ENCODE measurements around the gene MYF6. TPM values are rescaled to one million over a fixed set of nuclear protein-coding genes. Genes with fewer than 3 reads are reported as not detected.

Gene MYF6
- total and polyA plus RNA-seq, 2 donors (not counting 1 experiment from before 2014, with no cell fraction given), result not detected

DNA sequence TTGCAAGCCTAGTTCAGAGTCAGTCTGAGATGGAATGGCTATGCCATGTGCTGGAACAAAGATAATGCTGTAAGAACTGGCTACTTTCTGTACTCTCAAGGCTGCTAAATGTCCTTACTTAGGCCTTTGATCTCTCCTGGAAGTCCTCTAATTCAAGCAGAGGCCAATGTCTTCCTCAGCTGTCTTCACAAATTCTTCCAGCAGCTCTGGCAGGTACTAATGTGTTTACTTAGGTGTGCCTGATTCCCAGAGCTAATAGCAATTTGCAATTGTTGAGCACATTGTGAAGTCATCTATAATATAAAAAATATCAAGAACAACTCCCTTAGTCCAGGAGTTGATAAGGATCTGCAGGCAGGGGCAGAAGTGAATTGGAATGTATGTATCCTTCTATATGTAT is 5.4 kb downstream of the MYF6 start:
- no peaks in the 10 kb centered on the region for H3K79me2 ChIP-seq (ENCODE audit: control insufficient read depth, insufficient read depth, low read length)
- Mint-ChIP-seq H3K27me3 (peaks cover 65% of the 10 kb centered on the region), H3K9me3 (ENCODE audit: insufficient read depth) (no peaks in the 10 kb centered on the region), H3K27ac (no peak overlapping the region), H3K4me1 (peaks cover 2% of the 10 kb centered on the region), H3K4me3 (no peak overlapping the region)
- H3K27me3 ChIP-seq (replicated peaks in 1 of 4; ENCODE audit: control extremely low read depth in 1 of 4, control insufficient read depth in 3 of 4, insufficient read depth in 4 of 4, low read length in 3 of 4), result peaks cover 0 to 49% (median 15%) of the 10 kb centered on the region in 4 experiments
- ChIA-PET POLR2A (no interaction called here), CTCF (no interaction called here)
- no peak overlapping the region for H3K4me3 ChIP-seq (ENCODE audit: control extremely low read depth in 1 of 5, extremely low read depth in 1 of 5, insufficient read depth in 1 of 5, low read depth in 2 of 5, low read length in 4 of 5)
- TF ChIP-seq, protein P1, sequence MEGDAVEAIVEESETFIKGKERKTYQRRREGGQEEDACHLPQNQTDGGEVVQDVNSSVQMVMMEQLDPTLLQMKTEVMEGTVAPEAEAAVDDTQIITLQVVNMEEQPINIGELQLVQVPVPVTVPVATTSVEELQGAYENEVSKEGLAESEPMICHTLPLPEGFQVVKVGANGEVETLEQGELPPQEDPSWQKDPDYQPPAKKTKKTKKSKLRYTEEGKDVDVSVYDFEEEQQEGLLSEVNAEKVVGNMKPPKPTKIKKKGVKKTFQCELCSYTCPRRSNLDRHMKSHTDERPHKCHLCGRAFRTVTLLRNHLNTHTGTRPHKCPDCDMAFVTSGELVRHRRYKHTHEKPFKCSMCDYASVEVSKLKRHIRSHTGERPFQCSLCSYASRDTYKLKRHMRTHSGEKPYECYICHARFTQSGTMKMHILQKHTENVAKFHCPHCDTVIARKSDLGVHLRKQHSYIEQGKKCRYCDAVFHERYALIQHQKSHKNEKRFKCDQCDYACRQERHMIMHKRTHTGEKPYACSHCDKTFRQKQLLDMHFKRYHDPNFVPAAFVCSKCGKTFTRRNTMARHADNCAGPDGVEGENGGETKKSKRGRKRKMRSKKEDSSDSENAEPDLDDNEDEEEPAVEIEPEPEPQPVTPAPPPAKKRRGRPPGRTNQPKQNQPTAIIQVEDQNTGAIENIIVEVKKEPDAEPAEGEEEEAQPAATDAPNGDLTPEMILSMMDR (IDR thresholded peaks at IDR 0.05), result no peak
- TF ChIP-seq EZH2 (IDR thresholded peaks at IDR 0.05; ENCODE audit: borderline replicate concordance, insufficient read depth, low read depth, low read length, poor library complexity, severe bottlenecking), result no peak
- intact Hi-C loops (cut with micrococcal nuclease), result no loop called here
- H3K4me1 ChIP-seq (ENCODE audit: control insufficient read depth in 2 of 2, insufficient read depth in 2 of 2, low read length in 2 of 2), result no peaks in the 10 kb centered on the region
- H3K9me3 ChIP-seq (ENCODE audit: control extremely low read depth in 1 of 3, control insufficient read depth in 2 of 3, insufficient read depth in 1 of 3, low read length in 2 of 3), result peaks cover 0 to 22% (median 0%) of the 10 kb centered on the region in 3 donors
- no peaks in the 10 kb centered on the region for H3K36me3 ChIP-seq (replicated peaks in 1 of 2; ENCODE audit: control extremely low read depth in 1 of 2, control insufficient read depth in 1 of 2, extremely low read depth in 1 of 2, insufficient read depth in 2 of 2, low read length in 1 of 2)
- H3K27ac ChIP-seq (ENCODE audit: low read length in 2 of 2), result no peak overlapping the region
- DNase-seq (no peak), ATAC-seq (ENCODE audit: low read depth) (no peak)
- no peaks in the 10 kb centered on the region for H4K20me1 ChIP-seq (ENCODE audit: control insufficient read depth, insufficient read depth, low read length, poor library complexity, severe bottlenecking)
- H3K4me2 ChIP-seq (replicated peaks; ENCODE audit: low read depth, low read length, poor library complexity, severe bottlenecking), result no peak overlapping the region
- H2AFZ ChIP-seq (ENCODE audit: insufficient read depth, low read depth, low read length, poor library complexity, severe bottlenecking), result no peak overlapping the region
- no peak overlapping the region for H3K9ac ChIP-seq (ENCODE audit: low read length)

DNA sequence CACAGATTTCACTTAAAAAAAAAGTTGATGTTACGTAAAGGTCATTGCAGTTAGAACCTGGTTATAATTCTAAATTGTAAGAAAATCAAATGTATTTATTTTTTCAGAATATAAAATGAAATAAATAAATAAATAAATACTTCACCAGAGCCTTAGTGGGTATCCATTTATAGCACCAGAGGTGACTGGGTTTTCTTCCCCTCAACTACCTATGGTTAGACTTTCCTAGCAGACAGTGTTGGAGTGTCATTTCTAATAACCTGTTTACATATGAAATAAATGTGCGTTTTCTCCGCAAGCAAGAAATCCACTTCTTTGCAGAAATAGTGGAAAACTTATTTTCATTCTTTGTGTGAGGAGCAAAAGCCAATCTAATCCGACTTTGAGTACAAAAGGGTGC is 6.0 kb downstream of the MYF6 start:
- Histone ChIP-seq H4K20me1 (ENCODE audit: control insufficient read depth, insufficient read depth, low read length, poor library complexity, severe bottlenecking) (no peaks in the 10 kb centered on the region), H3K27me3 (replicated peaks in 1 of 4; ENCODE audit: control extremely low read depth in 1 of 4, control insufficient read depth in 3 of 4, insufficient read depth in 4 of 4, low read length in 3 of 4) (peaks cover 0 to 46% (median 12%) of the 10 kb centered on the region in 4 experiments), H3K36me3 (replicated peaks in 1 of 2; ENCODE audit: control extremely low read depth in 1 of 2, control insufficient read depth in 1 of 2, extremely low read depth in 1 of 2, insufficient read depth in 2 of 2, low read length in 1 of 2) (no peaks in the 10 kb centered on the region), H3K4me2 (replicated peaks; ENCODE audit: low read depth, low read length, poor library complexity, severe bottlenecking) (no peak overlapping the region), H3K9ac (ENCODE audit: low read length) (no peak overlapping the region), H3K4me1 (ENCODE audit: control insufficient read depth in 2 of 2, insufficient read depth in 2 of 2, low read length in 2 of 2) (no peaks in the 10 kb centered on the region), H3K4me3 (ENCODE audit: control extremely low read depth in 1 of 5, extremely low read depth in 1 of 5, insufficient read depth in 1 of 5, low read depth in 2 of 5, low read length in 4 of 5) (no peak overlapping the region), H3K9me3 (ENCODE audit: control extremely low read depth in 1 of 3, control insufficient read depth in 2 of 3, insufficient read depth in 1 of 3, low read length in 2 of 3) (peaks cover 0 to 19% (median 0%) of the 10 kb centered on the region in 3 donors), H2AFZ (ENCODE audit: insufficient read depth, low read depth, low read length, poor library complexity, severe bottlenecking) (no peak overlapping the region), H3K79me2 (ENCODE audit: control insufficient read depth, insufficient read depth, low read length) (no peaks in the 10 kb centered on the region), H3K27ac (ENCODE audit: low read length in 2 of 2) (no peak overlapping the region)
- Mint-ChIP-seq H3K27ac (no peak overlapping the region), H3K27me3 (peaks cover 68% of the 10 kb centered on the region), H3K4me3 (no peak overlapping the region), H3K9me3 (ENCODE audit: insufficient read depth) (no peaks in the 10 kb centered on the region), H3K4me1 (peaks cover 2% of the 10 kb centered on the region)
- ATAC-seq (ENCODE audit: low read depth) (no peak), DNase-seq (no peak)
- intact Hi-C loops (cut with micrococcal nuclease), result no loop called here
- no peak for TF ChIP-seq EZH2 (IDR thresholded peaks at IDR 0.05; ENCODE audit: borderline replicate concordance, insufficient read depth, low read depth, low read length, poor library complexity, severe bottlenecking)
- TF ChIP-seq, protein P1 (IDR thresholded peaks at IDR 0.05), result no peak
- 43% methylated on average over 1 of the region's 4 CpGs for WGBS (ENCODE audit: insufficient coverage)
- ChIA-PET POLR2A (no interaction called here), CTCF (no interaction called here)

Data from B cell (primary cell).